Measurements from ENCODE around the gene PDE2A.

PDE2A gene

DNA sequence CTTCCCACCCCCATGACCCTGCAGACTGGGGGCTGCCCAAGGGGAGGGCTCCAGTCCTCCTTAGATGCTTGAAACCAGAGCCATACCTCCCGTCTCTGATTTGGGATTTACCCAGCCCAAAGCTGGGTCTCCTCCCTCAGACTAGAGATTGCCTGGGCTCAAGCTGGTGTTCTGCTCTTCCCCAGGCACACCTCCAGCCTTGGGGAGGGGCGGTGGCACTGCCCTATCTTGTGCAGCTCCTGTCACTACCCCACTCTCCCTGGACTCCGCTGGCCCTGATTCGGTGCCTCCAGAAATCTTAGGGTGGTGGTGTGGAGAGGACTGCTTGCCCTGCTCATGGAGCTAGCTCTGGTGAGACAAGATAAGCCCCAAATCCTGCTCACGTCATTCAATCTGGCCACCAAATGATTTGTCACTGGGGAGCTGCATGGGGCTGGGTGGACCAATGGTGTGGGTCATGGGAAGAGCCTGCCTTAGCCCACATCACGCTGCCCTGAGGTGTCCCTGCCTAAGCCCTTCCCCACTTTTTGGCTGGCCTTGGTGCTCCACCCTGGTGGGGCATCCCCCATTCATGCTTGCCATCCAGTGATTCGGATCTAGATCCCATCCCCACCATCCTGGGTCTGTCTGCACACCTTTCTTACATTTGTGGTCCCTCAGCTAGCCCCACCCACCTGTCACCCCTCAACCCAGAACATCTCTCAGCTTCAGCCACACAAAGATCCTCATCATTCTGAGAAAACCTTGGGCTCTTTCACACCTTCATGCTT is 87.7 kb downstream of the PDE2A start:
- no peak for DNase-seq

- peak; percentile 90 for DNase-seq
Observed at GRCh38 chr11:72585762-72586311, 88.4 kb downstream of the PDE2A start.

DNA sequence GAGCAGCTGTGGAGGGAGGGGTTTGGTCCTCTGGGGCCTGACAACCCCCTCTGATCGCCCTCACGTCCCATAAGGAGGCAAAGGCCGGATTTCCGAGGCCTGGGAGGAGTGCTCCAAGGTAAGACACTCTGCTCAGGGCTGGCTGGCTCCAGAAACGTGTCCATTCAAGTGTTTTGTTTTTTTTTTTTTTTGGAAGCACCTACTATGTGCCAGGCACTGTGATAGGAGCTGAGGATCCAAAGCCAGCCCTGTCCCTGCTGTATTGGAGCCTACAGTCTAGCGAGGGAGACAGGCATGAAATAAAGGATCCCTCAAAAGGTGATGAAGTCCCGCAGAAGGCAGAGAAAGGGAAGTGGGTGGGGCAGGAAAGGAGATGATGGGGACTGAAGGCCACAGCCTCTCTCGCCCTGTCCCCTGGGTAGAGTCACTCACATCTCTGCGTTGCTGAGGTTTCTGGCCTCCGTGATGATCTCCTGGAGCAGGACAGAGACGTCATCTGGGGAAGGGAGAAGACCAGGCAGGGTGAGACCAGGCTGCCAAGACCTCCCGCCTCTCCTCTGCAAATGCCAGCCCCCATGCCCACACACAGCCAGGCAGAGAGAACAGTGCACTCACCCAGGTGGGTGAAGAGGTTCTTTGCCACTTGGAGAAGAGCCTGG is 89.2 kb downstream of the PDE2A start:
- no peak for DNase-seq

DNA sequence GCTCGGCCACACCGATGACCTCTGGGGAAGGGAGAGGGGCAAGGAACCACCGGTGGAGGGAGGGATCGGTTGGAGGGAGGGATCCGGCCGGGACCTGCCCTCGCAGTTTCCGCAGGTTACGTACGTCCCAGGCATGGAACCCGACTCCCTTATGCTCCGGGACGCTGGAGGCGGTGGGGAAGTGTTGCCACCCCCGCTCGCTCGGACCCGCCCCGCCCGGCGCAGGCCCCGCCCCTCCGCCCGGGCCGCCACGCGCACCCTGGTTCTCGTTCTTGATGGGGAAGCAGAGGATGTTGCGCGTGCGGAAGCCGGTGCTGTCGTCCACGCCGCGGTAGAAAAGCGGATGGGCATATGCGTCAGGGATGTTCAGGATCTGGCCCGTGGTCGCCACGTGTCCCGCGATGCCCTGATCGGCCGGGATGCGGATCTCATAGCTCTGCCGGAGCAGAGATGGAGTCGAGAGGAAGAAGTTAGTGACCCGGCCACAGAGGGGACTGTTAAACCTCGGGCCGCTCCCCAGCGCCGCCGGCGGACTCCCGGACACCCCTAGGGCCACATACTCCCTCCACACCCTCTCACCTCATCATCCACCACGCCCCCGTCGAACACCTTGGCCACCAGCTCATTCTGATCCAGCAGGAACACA is 89.8 kb downstream of the PDE2A start:
- DNase-seq = peak; percentile 81

- DNase-seq = no peak
Observed at GRCh38 chr11:72583616-72584292, 90.5 kb downstream of the PDE2A start.

DNA sequence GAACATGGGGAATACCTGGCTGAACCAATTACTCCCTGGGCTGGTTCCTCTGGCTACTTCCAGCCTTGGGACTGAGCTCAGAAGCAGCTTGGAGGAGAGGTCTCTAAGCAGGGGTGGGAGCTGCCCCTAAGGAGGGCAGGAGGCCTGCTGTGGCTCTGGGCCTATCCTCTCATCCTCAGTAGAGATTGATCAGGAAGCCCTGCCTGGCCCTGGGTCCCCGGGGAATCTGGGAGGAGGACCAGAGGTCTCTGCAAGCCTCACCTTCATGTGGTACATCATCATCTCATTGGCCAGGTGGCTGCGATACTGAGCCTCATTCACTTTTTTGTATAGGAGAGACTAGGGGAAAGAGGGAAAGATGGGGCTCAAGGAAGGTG is 91.1 kb downstream of the PDE2A start:
- no peak for DNase-seq

DNA sequence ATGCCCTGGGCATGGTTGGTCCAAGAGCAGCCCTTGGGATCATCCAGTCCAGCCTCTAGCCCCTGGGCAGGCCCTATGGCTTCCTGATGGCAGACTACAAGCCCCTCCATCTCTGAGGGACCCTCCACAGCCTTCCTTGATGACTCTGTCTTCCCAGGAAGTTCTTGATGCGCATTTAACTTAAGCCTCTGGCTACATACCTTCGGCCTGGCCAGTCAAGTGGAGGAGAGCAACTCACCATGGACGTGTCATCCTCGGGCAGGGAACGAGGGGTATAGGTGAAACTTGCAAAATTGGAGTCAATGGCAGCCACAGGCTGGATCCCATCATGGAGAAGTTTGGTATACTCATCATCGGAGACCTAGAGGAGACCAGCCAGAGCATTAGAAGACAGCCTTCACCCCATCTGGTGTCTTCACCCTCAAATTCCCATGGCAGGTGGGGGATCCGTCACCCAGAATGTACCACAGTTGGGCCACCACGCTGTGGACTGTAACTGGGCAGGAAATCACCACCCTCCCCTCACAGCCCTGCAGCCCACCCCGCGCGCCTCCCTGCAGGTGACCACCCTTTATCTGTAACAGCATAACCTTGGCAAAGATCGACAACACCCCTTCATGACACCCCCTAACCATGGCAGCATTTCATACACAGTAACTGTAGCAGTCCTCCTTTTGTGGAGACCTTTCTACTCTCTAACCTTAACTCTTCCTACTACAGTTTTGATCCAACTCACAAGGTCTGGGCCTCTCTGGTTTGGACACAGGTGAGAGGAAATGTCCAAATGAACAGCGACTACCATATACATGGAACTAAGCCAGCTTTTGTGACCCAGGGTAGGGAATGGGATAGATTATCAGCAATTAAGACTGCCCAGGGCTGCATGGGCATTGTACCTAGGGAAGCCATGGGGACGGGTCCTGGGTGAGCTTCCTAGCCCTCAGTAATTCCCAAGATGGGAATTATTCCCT is 91.7 kb downstream of the PDE2A start:
- DNase-seq = no peak

GRCh38 chr11:72581067-72581466 is 93.2 kb downstream of the PDE2A start:
- DNase-seq = no peak

DNA sequence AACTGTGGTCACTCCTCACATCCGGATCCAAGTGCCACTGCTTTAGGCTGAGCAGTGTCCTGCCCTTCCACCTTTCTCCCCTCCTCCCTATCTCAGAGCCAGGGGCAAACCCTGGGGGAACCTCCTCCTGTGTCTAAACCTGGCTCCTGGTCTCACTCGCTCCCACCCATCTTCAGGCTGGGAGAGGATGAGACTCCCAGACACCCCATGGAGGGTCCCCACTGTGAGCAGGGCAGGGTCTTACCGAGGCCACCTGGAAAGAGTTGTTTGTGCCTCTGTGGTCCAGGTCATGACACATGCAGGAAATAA is 93.6 kb downstream of the PDE2A start:
- no peak for DNase-seq

GRCh38 chr11:72579816-72580641 is 94.2 kb downstream of the PDE2A start:
- DNase-seq = no peak

DNA sequence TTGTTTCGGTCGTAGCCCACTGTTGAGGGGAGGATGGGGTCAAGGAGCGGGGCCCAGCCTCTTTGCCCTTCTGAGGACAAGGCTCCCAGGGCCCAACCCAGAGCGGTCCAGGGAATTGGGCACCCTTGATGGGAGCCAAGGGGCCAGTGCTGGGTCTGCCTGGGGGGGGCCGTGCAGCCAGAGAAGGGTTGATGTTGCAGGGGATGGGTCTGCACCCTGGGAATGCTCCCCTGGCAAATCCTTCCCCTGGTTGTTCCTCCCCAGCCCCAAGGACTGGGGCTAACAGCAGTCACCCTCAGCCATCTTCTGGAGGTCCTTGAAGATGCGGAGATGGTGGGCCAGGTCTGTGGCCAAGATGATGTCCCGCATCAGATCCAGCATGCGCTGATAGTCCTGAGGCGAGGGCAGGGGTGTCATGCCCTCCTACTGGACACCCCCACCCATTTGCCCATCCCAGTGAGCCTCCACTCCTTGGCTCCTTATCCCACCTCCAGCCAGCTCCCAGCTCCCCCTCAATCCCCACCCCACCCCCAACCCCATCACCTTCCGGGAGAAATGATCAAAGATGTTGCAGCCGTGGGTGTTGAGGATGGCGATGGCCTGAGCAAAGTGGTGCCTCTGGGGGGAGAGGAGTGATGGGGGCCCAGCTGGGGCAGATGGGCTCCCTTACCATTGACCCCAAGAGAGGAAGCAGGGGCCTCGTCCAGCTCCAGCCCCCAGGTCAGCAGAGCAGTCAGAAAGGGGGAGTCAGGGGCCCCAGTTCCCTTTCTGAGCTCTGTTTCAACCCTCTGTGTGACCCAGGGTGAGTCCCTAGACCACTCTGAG is 95.0 kb downstream of the PDE2A start:
- no peak for DNase-seq

- DNase-seq = no peak
Observed at GRCh38 chr11:72578566-72578965, 95.7 kb downstream of the PDE2A start.

DNA sequence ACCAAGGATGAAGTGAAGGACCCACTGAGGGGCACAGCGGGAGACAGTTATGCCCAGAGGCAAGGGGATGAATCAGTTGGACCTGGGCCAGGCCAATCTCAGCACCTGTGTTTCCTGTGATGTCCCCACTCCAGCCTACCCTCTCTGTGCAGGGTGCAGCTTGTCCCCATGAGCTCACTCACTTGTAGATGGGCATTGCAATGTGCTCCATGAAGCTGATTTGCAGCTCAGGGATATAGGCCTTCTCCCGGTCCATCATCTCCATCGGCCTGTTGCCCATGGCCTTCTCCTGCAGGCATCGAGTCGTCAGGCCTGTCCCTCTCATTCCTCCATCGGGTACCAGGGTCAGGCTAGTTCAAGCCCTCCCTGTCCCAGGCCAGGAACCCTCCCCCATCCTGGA is 96.2 kb downstream of the PDE2A start:
- no peak for DNase-seq

DNA sequence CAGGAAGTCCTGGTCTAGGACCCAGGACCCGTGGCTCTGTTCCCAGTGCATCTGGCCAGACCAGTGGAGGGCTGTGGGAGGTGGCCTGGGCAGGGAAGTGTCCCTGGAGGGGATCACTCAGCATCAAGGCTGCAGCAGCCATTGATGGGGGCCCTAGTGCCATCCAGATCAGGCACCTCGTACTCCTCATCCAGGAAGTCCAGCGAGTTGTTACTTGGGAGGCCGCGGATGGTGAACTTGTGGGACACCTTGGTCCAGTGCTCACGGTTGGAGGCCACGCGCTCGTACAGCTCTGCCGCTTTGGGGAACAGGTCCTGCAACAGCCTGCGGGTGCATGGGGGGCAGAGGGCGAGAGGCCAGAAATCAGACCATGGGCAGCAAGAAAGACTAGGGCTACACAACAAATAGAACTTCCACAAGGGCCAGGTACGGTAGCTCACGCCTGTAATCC is 96.9 kb downstream of the PDE2A start:
- DNase-seq = no peak

GRCh38 chr11:72576661-72577060 is 97.6 kb downstream of the PDE2A start:
- DNase-seq = no peak

DNA sequence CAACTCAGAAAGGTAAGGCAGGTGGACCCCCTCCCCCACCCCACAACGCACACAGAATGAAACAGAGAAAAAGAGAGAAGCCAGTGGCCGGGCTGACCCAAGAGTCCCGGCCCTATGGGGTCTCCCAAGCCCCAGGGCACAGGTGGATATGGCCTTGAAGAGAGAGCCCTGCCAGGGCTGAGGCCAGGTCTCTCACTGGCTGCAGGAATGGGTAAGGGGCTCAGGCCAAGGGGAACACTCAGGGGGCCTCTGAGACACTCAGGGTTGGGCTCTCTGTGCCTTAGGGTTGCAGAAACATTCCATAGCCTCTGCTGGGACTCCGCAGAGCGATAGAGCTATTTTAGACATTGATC is 98.0 kb downstream of the PDE2A start:
- DNase-seq = no peak

DNA sequence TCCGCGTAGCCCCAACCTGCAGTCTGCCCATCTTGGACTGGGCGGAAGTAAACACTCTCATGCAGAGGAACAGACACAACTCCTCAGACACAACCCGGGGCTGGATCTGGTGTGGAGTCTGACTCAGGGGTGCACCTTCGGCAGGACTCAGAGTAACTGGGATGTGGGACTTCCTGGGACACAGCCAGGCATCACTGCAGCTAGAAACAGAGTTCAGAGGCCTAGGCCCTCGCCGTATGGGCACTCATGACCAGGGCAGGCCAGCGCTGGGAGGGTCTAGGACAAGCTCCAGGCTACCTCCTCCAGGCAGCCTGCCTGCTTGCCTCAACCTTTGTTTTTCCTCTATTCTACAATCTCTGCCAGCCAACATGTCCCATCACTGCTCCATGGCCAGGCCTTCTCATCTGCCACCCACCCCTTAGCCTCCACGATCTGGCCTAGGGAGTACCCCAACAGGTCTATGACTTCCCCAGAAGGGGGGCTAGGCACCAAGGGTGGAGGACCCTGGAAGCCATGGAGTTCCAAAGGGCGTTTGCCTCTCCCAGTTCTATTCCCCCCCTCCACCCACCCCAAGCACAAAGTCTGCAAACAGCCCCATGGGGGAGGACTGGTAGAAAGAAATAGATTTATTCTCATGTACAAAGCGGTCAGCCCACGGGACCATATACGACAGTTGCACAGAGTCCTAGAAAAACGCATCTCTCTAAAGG is 98.5 kb downstream of the PDE2A start:
- no peak for DNase-seq

DNA sequence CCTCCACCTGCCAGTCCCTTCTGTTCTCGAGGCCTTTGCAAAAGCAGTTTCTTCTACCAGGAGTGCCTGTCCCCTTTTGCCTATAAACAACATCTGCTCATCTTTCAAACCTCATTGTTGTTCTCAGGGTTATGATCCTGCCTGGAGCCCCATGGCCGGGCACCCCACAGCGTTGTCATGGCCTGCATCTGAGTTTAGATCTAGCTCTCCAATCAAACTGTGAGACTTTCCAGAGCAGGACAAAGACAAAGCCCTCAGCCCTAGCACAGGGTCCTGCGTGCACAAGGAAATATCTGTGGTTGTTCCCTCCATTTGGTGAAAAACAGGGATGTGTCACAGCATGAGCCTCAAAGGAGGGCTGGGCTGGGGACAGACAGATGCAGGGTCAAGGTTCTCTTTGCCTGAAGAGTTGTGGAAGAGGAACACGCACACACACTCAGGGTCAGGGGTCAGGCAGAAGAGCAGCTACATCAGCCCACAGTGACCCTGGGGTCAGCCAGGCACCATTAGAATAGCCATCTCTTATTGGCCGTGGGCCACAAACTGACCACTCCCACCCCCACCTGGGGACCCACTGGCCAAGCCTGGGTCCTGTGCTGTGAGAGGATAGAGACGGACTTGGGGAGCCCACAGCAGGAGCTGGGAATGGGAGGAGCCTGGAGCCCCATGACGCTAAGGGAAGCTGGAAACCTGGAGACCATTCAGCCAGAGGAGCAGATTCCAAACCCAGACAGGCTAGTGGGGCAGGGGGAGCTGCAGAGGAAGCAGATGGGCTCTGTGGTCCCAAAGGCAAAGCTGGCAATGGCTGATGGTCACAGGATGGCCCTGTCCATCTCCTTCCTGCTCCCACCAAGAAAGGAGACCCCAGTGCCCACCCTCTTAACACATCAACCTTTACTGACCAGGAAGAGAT is 99.4 kb downstream of the PDE2A start:
- peak; percentile 21 for DNase-seq
